GM19455 (cell line): ENCODE data around the gene RSPO4.

Experiments
- ATAC-seq: cut with Tn5 transposase; IDR thresholded peaks from one replicate; pipeline ENCODE4 v1.9.1; 2021; ENCODE audit not compliant: unreplicated experiment

Gene RSPO4

DNA sequence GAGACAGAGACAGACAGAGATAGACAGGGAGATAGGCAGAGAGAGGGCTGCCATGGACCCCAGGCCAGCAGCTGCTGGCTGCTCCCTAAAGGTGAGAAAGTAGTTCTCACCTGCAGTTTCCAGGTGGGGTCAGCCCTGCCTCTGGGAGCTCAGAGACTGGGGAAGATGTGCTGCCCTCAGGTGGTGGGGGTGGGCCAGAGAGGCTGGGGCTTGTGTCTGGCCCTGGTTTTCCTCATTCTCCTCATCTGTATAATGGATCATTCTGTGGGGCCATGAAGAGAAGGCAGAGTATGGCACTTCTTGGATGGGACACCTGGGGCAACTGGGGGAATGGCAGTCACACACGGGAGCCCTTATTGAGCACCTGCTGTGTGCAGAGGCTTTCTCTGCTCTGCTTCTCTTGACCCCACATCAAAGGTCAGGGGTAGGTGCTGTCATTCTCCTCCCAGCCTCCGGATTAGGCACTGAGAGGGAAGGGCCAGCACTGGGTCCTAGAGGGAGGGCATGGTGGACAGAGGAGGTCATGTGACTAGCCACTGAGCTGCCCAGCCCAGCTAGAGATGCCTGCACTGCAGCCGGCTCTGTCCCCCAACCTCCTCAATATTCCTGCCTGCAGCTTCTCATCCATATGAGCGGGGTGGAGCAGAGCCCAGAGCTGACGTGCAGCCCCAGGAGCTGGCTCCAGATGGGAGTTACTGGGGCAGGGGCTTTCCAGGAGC lies 90.1 kb downstream of the RSPO4 start:
- no peak for ATAC-seq

DNA sequence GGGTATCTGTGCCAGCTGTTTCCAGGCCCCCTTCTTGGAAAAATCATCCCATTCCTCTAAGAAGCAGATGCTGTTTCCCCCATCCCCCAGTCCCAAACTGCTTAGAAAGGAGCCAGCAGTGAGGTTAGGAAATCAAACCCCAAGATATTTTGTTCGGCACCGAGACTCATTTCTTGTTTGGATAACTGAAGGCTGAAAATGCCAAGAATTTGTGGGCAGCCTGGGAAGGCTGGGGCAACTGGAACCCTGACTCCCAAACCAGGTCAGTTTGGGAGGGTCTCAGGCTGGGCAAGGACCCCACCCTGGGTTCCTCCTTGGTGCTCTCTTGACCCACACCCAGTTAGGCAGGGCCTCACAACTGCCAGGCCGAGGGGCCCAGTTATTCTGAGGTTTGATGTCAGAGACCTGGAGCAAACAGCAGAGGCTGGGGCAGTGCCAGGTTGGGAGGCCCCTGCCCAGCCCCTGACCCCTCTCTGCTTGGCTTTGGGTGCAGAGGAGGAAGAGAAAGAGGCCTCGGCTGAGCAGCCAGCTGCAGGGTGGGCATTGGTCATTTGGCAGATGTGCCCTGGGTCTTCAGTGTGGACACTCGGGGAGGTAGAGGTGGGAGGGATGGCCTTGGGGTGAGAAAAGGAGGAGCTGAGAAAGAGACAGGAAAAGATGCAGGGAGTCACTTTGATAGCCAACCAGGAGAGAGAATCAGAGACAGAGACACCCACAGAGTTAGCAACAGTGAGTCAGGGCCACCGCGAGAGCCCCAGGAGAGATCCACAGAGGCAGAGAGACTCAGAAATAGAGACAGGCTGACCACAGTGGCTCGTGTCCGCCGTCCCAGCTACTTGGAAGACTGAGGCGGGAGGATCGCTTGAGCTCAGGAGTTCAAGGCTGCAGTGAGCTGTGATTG lies 91.0 kb downstream of the RSPO4 start:
- ATAC-seq = no peak

DNA sequence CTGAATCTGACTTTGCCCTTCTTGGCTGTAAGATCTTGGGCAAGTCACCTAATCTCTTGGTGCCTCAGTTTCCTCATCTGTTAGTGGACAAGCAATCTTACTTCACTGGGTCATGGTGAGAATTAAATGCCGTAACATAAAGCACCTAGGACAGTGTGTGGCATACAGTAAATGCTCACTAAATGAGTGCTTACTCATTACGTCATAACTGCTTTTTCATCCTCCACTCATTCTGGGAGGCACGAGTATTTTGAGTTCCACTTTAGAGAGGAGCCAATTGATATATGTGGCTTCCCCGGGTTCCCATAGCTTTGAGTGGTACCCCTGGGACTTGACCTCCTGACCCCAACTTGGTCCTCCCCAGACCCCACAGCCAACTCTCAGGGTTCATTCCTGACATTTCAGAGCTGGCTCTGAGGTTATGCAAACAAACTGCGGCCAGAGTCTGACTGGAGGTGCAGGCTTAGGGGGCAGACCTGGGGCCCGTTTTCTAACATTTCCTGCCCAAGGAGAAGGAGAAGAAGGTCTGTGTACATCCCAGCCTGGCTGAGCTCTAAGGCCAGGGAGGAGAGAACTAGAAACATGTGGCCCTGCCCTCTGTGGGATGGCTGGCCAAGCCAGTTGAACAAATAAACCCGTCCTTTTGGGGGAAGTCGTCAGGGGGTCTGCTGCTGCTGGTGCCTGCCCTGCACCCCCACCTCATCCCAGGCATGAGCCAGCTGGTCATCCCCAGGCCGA lies 91.8 kb downstream of the RSPO4 start:
- no peak for ATAC-seq

DNA sequence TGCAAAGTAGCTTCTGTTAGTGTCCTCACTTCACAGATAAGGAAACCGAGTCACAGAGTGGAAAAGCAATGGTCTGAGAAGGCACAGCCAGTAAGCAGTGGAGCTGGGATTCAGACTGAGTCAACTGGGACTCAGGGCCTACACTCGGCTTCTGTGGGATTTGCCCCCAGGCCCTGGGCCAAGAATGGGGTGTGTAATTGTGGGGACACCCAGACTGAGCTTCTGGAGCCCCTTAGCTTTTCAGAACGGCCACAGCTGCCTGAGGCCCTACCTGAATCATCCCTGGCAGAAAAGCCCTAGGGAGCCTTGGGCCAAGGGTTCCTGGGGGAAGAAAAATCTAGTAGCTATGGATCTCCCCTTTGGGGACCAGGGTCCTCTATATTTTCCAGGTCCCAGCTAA lies 92.5 kb downstream of the RSPO4 start:
- ATAC-seq = no peak
